Myocyte (in vitro differentiated cells): Measurements from ENCODE around the gene CDH8. TPM values are rescaled to one million over a fixed set of nuclear protein-coding genes. Genes with fewer than 3 reads are reported as not detected.
"Not testable (repeated sequence)": the region's sequence is repeated elsewhere in the genome, so short reads cannot be mapped to it uniquely, and the experiment has no call there.

ENCODE experiments used
- DNase-seq: peaks from one replicate; pipeline ENCODE4 v3.0.0-alpha.2; 2012; ENCODE audit warnings: low read depth
- total RNA-seq: library from RNA; depleted of rRNA; stranded (reverse); fragments of >200 nt; gene quantifications from 2 replicates; pipeline ENCODE4 v1.2.3, GENCODE V29; 2014

The CDH8 gene
- total RNA-seq, 1 donor from 2014 or later, result 38.7 TPM

GRCh38 chr16:61944004-61944403 is 92.2 kb downstream of the CDH8 start:
- no peak for DNase-seq

DNA sequence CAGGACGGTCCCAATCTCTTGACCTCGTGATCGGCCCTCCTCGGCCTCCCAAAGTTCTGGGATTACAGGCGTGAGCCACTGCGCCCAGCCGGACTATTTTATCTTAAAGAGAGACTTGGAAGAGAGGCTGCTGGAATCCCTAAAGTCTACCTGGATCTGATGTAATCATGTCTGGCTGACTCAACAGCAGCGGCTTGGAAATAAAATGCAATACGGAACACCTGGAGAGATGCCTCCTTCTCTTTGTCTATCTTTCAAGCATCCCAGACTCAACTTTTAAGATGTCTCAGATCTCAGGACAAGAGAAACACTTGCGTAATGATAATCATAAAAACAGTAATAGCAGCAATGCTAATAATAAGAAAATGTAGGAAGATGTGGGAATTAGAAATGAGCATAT is 95.6 kb downstream of the CDH8 start:
- no peak for DNase-seq

DNA sequence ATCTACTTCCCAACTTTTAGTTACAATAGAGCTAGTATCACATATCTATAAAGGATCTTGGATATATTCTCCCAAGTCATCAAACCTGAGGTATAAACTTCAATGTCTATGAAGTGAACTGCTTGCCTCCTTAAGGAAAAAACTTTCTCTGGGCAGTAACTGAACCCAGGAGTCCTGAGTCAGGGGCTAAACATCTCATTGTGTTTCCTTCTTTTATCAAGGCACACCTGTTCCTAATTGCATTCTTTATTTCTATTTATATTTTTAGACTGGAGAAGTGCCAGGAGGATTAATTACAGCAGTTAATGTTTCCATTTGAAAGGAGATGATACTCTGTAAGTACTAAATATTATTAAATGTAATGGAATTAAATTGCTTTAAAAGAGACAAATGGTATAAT is 98.6 kb downstream of the CDH8 start:
- peak; percentile 80 for DNase-seq

DNA sequence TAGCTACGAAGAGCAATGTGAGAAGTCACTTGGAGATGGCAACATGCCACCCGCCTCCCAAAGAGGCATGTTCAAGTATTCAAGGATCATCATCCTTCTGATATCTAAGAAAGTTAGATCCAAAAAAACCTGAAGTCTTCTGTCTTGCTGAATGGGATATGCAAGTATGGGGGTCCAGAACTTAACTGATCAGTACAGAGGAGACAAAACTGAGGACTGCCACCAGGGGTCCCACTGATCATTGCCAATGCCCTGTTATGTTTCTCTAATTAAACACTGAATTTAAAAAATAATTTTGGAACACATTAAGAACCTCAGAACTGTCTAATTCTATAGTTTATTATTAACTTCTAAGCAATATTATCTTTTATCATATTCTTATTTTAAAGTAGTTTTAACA is 99.7 kb downstream of the CDH8 start:
- DNase-seq, result peak; percentile 35

DNA sequence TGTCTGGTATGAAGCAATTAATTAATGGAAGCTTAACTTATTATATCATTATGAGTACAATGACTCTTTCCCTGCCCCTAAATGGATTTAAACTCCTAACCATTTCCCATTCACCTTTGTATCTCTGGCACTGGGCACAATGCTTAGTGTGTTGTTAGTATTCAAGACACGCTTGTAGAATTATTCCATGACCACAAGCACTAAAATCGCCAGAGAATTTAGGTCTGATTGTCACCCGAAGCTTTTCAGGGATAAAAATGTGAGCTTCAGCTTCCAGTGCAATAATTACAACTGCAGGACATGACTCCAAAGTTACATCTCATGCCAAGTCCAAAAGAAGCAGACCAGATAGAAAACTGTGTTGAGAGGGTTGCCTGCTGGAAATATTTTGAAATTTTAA is 101.6 kb downstream of the CDH8 start:
- DNase-seq, result no peak

GRCh38 chr16:61929776-61930175 is 106.5 kb downstream of the CDH8 start:
- DNase-seq, result no peak

DNA sequence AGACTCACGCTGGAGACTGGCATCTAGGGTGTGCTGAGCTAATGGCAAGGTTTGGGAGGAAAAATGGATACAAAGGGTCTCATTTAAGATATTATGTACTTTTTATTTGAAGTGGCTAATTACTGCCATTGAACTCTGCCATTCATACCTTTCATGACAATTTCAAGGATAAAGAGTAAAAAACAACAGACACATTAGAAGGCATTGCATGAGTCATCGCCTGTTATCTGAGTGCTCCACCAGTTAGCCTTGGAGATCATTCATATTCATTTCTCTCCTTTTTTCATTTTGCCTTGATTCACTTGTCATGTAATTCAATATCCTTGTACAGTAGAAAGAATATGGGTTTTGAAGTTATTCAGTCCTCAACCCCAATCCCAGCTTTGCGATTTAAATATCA is 109.5 kb downstream of the CDH8 start:
- DNase-seq, result peak; percentile 20

DNA sequence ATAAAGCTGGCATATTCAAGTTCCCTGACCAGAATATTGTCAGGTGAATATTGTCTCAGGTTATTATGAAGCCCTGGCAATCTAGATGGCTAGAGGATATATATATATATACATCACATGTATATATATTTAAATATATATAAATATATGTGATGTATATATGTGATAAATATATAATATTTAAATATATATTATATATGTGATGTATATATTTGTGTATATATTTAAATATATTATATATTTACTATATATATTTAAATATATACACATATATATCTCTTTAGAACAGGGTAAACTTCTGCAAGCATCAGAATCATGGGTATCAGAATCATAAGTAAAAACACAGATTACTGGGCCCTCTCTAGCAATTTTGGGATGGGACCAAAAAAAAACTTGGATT is 112.6 kb downstream of the CDH8 start:
- no peak for DNase-seq

- no peak for DNase-seq
Measured at GRCh38 chr16:61921373-61921772, 114.9 kb downstream of the CDH8 start.

DNA sequence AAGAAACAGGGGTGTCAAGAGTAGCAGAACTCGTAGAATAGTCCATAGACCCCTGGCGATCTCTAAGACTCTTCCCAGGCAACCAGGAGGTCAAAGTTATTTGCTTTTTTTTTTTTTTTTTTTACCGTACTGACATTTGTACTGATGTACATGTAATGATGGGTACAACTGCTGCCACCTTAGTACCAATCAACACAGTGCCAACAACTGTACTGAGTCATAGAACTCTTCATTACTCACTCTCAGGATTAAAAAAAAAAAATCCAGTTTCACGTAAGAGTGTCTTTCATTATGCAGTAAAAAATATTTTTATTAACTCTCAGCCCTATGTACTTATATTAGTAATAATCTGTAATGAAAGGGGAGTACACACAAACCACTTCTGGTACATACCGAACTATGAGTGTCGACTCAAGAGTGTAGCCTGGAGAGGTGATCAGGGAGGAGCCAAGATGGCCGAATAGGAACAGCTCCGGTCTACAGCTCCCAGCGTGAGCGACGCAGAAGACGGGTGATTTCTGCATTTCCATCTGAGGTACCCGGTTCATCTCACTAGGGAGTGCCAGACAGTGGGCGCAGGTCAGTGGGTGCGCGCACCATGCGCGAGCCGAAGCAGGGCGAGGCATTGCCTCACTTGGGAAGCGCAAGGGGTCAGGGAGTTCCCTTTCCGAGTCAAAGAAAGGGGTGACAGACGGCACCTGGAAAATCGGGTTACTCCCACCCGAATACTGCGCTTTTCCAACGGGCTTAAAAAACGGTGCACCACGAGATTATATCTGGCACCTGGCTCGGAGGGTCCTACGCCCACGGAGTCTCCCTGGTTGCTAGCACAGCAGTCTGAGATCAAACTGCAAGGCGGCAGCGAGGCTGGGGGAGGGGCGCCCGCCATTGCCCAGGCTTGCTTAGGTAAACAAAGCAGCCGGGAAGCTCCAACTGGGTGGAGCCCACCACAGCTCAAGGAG is 118.1 kb downstream of the CDH8 start:
- DNase-seq, result not testable (repeated sequence)

GRCh38 chr16:61915569-61915968 is 120.7 kb downstream of the CDH8 start:
- no peak for DNase-seq

- DNase-seq, result no peak
Measured at GRCh38 chr16:61909074-61909473, 127.2 kb downstream of the CDH8 start.

DNA sequence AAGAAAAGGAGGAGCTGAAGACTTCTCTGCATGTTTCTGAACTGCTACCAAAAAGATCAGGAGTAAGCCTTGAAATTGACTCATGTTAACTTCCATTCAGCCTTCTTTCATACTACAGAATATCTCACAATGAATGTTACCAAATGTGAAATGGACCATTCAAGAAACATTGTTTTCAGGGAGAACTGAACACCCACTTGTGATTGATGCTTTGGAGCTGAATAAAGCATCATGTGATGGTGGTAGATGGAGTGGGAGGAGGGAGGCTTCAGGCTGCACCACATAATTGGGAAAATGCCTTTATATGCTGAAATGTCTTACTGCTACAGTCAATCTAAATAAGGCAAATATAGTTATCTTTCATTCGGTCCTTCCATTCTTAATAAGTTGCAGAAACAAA is 127.8 kb downstream of the CDH8 start:
- DNase-seq, result no peak

GRCh38 chr16:61901689-61902088 is 134.5 kb downstream of the CDH8 start:
- DNase-seq, result no peak

- peak; percentile 38 for DNase-seq
Measured at GRCh38 chr16:61900482-61900881, 135.8 kb downstream of the CDH8 start.

DNA sequence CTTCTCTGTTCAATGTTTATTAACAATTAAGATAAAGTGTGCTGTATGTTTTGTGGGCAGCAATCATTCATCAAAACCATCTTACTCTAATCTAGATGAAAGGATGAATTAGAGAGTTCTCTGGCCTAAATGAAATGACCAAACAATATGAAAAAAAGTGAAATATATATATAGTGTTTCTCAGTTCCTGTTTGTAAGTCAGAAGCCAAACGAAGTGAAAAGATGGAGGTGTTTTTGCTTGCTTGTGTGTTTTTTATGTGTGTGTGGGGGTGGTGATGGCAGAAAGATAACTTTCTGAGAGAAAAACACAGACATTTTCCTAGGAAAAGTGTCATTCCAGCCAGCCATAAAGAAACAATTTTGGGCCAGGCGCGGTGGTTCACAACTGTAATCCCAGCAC is 138.6 kb downstream of the CDH8 start:
- no peak for DNase-seq

DNA sequence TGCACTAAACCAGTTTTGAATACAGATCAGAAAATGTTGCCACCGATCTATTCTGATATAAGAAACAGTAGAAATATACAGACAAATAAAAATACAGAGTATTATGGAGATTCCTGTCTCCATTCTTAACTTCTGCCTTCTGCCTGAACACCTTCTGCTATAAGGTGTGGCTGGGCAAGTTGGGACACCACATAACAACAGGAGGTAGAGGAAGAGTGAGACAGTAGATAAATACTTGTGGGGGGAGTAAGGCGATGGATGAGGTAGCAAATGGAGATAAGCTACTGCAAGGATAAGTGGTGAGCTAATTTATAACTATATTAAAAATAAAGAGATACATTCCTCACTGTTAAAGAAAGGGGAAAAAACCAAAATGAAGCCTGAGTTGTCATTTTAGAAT is 143.7 kb downstream of the CDH8 start:
- no peak for DNase-seq

DNA sequence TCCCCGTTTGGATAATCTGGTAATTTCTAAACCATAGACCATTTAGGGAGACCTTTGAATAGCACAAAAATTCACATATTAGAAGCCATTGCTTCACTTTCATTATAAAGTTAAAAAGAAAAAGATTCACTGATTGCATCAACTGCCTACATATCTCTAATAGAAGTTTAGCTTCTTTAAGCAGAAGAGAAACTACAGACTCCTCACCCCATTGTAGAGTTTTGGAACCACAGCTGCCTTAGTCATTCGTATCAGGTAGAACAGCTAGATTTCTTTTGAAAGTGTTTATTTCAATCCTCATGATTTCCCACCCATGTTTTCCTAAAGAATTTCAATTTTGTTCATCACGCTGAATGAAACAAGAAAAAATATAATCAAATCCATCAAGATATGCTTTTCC is 144.8 kb downstream of the CDH8 start:
- no peak for DNase-seq

DNA sequence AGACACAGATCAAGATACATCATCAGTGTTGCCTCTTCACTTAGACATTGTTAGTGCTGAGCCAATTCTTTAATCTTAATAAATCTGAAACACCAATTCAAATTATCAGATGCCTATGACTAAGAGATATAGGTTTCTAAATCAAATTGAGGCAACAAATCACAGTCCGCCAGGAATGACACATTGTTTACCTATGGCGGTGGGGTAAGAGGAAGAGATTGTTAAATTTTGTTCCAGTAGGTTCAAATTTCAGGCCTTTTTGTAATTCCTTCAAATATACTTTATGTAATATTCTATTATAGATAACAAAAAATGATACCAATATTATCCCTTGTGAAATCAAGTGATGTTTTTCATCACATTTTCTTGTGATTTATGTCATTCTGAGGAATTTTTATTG is 145.9 kb downstream of the CDH8 start:
- no peak for DNase-seq

DNA sequence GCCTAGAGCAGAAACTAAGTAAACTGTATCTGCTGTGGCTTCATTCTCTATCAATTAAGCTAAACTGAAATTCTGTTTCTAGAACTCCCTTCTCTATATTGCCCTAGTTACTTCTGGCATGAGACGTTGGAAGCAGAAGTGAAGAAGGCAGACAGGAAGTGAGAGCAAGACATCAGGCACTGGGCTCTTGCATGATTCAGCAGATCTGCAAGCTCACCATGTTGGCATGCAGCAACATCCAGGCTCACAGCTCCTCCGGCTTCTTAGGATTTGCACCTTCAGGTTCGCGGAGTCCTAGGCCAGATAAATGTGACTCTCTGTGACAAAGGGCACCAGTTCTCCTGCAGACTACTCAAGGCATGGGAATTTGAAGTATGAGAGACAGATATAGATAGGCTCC is 148.3 kb downstream of the CDH8 start:
- peak; percentile 67 for DNase-seq

- DNase-seq, result no peak
Measured at GRCh38 chr16:61885343-61885742, 150.9 kb downstream of the CDH8 start.

DNA sequence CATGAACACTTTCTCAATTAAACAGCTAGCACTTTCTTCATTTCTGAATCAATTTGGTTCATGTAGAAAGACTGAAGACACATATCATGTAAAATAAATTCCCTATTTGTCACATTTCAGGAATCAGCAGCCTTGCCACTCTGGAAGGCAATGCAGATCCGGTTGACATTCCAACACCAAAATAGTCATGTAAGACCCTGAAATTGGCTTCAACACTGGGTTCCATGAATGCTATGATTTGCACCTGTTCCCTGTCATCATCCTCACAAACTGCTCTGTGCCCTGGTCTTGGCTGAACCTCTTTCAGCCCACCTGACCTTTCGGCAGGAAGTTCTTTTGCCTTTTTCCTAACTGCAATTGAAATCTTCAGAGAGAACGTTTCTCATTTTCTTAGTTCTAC is 156.9 kb downstream of the CDH8 start:
- DNase-seq, result peak; percentile 83

DNA sequence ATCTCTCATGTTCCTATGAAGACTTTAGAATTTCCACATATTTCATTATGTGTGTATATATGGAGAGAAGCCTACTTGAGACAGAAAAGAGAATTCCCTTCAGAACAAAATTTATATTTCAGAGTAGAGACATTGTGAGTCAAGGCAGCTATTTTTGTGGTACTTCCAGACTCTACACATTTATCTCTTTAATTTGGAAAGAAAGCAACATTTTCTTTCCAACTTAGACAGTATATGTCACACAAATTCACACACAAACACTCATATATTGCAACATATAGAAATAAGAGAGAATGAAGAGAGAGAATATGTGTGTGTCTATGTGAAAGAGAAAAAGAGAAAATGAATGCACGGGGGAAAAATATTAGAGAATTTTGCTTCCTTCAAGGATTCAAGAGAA is 158.8 kb downstream of the CDH8 start:
- no peak for DNase-seq
